Nephron (organoid): ENCODE results near the gene RERE.

ENCODE experiments used
- H3K27ac Mint-ChIP-seq, 3 experiments: 2 replicates each; pipeline ENCODE4 v1.8.0; 2020; ENCODE audit warnings: mixed read lengths in 3 of 3, mild to moderate bottlenecking in 2 of 3, moderate library complexity in 1 of 3
- H3K27me3 Mint-ChIP-seq: 2 replicates; pipeline ENCODE4 v1.8.0; 2021; ENCODE audit warnings: low read depth, mild to moderate bottlenecking, moderate library complexity, mixed read lengths
- H3K36me3 Mint-ChIP-seq: 2 replicates; pipeline ENCODE4 v1.8.0; 2020; ENCODE audit warnings: low read depth, mixed read lengths
- H3K4me1 Mint-ChIP-seq: 2 replicates; pipeline ENCODE4 v1.8.0; 2020; ENCODE audit warnings: mixed read lengths
- H3K4me3 Mint-ChIP-seq, 3 experiments: 2 replicates each; pipeline ENCODE4 v1.8.0; 2020; ENCODE audit warnings: mild to moderate bottlenecking in 3 of 3, mixed read lengths in 3 of 3, moderate library complexity in 2 of 3
- H3K9me3 Mint-ChIP-seq: 2 replicates; pipeline ENCODE4 v1.8.0; 2020; ENCODE audit warnings: mixed read lengths
- TF ChIP-seq, protein P1 (sequence below), 3 experiments: fragments of 200-600 bp; sonication (generic); IDR thresholded peaks; one replicate each; pipeline ENCODE4 v1.5.0; 2021; ENCODE audit warnings: antibody characterized with exemption in 3 of 3; ENCODE audit not compliant: unreplicated experiment in 3 of 3

The RERE gene

DNA sequence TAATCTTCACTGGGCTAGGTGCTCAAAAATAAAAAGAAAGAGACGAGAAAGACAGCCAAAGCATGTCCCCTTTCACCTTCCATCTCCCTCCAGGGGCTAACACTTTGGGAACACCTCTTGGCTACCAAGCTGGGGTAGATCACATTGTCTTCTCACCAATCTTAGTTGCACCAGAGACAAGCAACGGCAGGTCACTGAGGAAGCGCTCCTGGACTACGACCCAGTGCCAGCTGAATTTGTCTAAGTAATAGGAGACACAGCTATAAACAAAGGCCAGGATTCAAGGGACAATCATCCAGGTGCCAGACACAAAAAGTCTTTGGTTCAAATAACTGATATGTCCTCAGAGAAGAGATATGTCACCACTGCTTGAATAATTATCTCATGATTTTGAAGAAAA is 399.1 kb downstream of the RERE start:
- no peaks in the 10 kb centered on the region for H3K27me3 Mint-ChIP-seq
- no peaks in the 10 kb centered on the region for H3K9me3 Mint-ChIP-seq
- peak overlapping the region in 1 of 3 experiments; percentile 49 for H3K4me3 Mint-ChIP-seq
- TF ChIP-seq, protein P1, sequence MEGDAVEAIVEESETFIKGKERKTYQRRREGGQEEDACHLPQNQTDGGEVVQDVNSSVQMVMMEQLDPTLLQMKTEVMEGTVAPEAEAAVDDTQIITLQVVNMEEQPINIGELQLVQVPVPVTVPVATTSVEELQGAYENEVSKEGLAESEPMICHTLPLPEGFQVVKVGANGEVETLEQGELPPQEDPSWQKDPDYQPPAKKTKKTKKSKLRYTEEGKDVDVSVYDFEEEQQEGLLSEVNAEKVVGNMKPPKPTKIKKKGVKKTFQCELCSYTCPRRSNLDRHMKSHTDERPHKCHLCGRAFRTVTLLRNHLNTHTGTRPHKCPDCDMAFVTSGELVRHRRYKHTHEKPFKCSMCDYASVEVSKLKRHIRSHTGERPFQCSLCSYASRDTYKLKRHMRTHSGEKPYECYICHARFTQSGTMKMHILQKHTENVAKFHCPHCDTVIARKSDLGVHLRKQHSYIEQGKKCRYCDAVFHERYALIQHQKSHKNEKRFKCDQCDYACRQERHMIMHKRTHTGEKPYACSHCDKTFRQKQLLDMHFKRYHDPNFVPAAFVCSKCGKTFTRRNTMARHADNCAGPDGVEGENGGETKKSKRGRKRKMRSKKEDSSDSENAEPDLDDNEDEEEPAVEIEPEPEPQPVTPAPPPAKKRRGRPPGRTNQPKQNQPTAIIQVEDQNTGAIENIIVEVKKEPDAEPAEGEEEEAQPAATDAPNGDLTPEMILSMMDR (IDR thresholded peaks at IDR 0.05; ENCODE audit: unreplicated experiment in 3 of 3), result no peak
- H3K36me3 Mint-ChIP-seq, result peaks cover 33% of the 10 kb centered on the region
- peaks cover 28% of the 10 kb centered on the region for H3K4me1 Mint-ChIP-seq
- H3K27ac Mint-ChIP-seq, result peak overlapping the region in 1 of 3 experiments; percentile 79

DNA sequence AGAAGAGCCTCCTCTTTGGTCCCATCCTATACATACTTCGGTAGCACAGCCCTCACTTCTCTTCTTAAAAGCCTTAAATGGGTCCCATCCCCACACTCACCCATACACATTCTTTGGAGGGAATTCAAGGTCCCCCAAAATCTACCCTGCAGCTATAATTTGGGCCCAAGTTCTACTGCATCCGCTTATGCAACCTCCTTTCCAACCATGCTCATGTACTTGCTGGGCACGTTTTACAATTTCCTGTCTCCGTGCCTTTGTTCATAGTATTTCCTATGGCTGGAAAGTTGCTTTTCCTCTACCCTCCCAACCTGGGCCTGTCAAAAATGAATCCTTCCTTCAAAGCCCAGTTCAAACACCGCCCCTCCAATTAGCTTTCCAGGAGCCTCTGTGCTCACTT is 399.8 kb downstream of the RERE start:
- Mint-ChIP-seq H3K36me3 (peaks cover 37% of the 10 kb centered on the region), H3K9me3 (no peaks in the 10 kb centered on the region), H3K27me3 (no peaks in the 10 kb centered on the region), H3K4me3 (no peak overlapping the region), H3K4me1 (peaks cover 32% of the 10 kb centered on the region), H3K27ac (peak overlapping the region in 2 of 3 experiments; percentile 79 to 80)
- TF ChIP-seq, protein P1 (IDR thresholded peaks at IDR 0.05; ENCODE audit: unreplicated experiment in 3 of 3), result no peak

DNA sequence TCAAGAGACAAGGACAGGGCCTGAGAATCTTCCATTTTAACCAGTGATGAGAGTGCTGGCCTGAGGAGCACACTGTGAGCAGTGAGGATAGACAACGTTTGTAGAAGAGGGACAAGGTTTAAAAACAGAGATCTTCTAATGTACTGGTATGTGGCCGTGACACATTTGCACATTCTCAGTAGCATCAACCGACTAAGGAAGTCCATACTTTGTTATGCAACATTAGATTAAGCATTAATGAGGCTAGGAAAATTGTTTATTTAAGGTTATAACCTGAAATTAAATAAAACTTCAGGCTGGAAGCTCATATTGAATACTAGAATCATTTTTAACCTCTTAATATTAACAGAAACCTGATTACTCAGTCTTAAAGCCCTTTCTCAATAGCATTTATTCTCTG is 400.6 kb downstream of the RERE start:
- H3K27me3 Mint-ChIP-seq, result no peaks in the 10 kb centered on the region
- no peaks in the 10 kb centered on the region for H3K9me3 Mint-ChIP-seq
- H3K4me3 Mint-ChIP-seq, result peak overlapping the region in 1 of 3 experiments; percentile 37
- peaks cover 44% of the 10 kb centered on the region for H3K36me3 Mint-ChIP-seq
- peaks cover 40% of the 10 kb centered on the region for H3K4me1 Mint-ChIP-seq
- TF ChIP-seq, protein P1 (IDR thresholded peaks at IDR 0.05; ENCODE audit: unreplicated experiment in 3 of 3), result no peak
- H3K27ac Mint-ChIP-seq, result peak overlapping the region in 2 of 3 experiments; percentile 61 to 83

DNA sequence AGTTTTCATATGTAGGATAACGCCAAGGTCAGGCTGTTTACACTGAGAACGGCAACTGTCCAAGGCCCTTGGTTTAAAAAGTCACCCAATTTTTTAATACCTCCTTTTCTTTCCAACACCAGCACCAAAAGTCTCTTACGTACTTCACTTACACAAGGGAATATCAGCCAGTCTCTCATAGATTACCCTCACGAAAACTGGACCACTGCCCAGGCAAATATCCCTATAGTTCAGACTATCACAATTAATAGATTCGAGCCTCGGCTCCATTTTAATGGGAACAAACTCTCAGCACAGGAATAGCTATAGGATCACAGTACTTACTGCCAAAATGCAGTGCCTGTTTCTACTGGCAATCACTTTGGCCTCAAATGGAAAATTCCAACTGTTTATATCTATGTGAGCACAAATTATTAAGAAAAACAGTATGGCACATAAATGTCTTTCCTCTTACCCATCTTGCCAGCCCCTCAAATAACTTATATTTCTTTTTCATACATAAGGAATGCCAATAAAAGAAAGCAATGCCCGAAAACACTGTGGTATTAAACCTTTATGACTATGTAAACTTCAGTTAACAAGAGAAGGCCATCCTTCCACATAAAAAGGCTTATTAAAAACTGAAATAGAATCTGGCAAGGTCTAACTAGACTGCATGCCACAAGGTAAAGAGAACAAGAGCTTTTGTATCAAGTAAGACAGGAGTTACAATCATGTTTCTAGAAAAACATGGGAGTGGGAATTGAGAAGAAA is 401.7 kb downstream of the RERE start:
- no peaks in the 10 kb centered on the region for H3K27me3 Mint-ChIP-seq
- H3K4me3 Mint-ChIP-seq, result no peak overlapping the region
- TF ChIP-seq, protein P1 (IDR thresholded peaks at IDR 0.05; ENCODE audit: unreplicated experiment in 3 of 3), result no peak
- peak overlapping the region; percentile 49 to 84 (median 67) for H3K27ac Mint-ChIP-seq
- peaks cover 45% of the 10 kb centered on the region for H3K4me1 Mint-ChIP-seq
- H3K9me3 Mint-ChIP-seq, result no peaks in the 10 kb centered on the region
- H3K36me3 Mint-ChIP-seq, result peaks cover 48% of the 10 kb centered on the region

DNA sequence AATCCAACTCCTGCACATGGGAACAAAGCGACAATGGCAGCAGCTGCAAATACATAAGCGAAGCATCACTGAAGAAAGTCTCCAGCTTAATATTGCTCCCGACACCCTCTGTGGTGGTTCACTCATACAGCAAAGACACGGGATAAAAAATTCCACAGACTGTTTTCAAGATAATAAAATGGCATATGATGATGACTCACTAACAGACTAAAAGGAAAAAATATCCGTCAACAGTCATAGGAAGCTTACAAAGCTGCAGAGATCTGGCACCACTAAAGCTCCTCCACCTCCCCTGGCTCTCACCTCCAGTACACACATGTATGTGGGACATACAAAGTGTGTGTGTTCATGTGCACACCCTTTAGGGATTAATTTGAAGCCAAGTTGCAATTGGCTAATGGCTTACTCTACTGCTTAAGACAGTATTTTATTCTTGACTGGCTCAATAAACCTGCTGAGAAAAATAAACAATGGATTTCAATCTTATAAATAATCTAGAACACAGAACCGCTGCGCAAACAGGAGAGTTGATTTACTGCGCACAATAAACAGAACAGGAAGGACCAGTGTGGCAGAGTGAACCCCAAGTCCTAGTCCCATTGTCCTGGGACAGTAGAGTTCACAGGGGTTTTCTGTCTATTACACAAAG is 405.1 kb downstream of the RERE start:
- TF ChIP-seq, protein P1 (IDR thresholded peaks at IDR 0.05; ENCODE audit: unreplicated experiment in 3 of 3), result no peak
- Mint-ChIP-seq H3K4me3 (no peak overlapping the region), H3K27ac (peak overlapping the region; percentile 56 to 82 (median 79)), H3K9me3 (no peaks in the 10 kb centered on the region), H3K4me1 (peaks cover 66% of the 10 kb centered on the region), H3K36me3 (peaks cover 43% of the 10 kb centered on the region), H3K27me3 (no peaks in the 10 kb centered on the region)
